CD4-positive, alpha-beta T cell (primary cell): ENCODE data around the gene A3GALT2. TPM values are rescaled to one million over a fixed set of nuclear protein-coding genes. Genes with fewer than 3 reads are reported as not detected.
A peak's percentile ranks its signal among the peaks of the same experiment; 100 is the strongest.

Source experiments
- ATAC-seq: fragments of 200-7000 bp; cut with Tn5 transposase; one replicate; pipeline ENCODE4 v1.10.0; 2022; ENCODE audit warnings: mild to moderate bottlenecking; ENCODE audit not compliant: poor library complexity
- CTCF ChIA-PET: fragments of 350-600 bp; sonication (Branson Sonifier 250); formaldehyde crosslinking; loops from one replicate; lab custom pipeline; 2021; ENCODE audit warnings: antibody characterized with exemption, inconsistent platforms; lab: Charles Lee
- POLR2A ChIA-PET: fragments of 350-600 bp; sonication (Branson Sonifier 250); formaldehyde crosslinking; loops from one replicate; lab custom pipeline; 2021; ENCODE audit warnings: antibody characterized with exemption, inconsistent platforms; lab: Charles Lee
- DNase-seq, 14 experiments: peaks; one replicate each; pipeline ENCODE4 v3.0.0-alpha.2; 2013 to 2020; ENCODE audit warnings: mixed read lengths in 2 of 14
- H3K27ac ChIP-seq, 2 donors: one replicate each; pipeline versions ENCODE4 v1.5.1 to v1.7.0; 2013; ENCODE audit warnings: low read length in 2 of 2, low read depth in 1 of 2, mild to moderate bottlenecking in 1 of 2
- H3K27me3 ChIP-seq, 2 experiments: 1 replicate in 1 of 2; 2 replicates in 1 of 2; pipeline versions ENCODE4 v1.6.1 to v1.7.0; 2013; ENCODE audit warnings: low read length in 2 of 2, control low read depth in 1 of 2, mild to moderate bottlenecking in 1 of 2, moderate library complexity in 1 of 2; ENCODE audit not compliant: insufficient read depth in 2 of 2, control insufficient read depth in 1 of 2
- H3K36me3 ChIP-seq: one replicate; pipeline ENCODE4 v1.6.1; 2013; ENCODE audit warnings: low read length, control low read depth; ENCODE audit not compliant: insufficient read depth
- H3K4me1 ChIP-seq: one replicate; pipeline ENCODE4 v1.6.1; 2013; ENCODE audit warnings: low read length, control low read depth; ENCODE audit not compliant: insufficient read depth
- H3K4me3 ChIP-seq: one replicate; pipeline ENCODE4 v1.5.1; 2013; ENCODE audit warnings: mild to moderate bottlenecking, low read length, moderate library complexity
- H3K9me3 ChIP-seq, 2 experiments: 1 replicate in 1 of 2; 2 replicates in 1 of 2; pipeline versions ENCODE4 v1.6.1 to v1.7.0; 2013; ENCODE audit warnings: low read length in 2 of 2, mild to moderate bottlenecking in 2 of 2, control low read depth in 1 of 2, moderate library complexity in 1 of 2; ENCODE audit not compliant: control insufficient read depth in 1 of 2, insufficient read depth in 1 of 2
- H3K27ac Mint-ChIP-seq: one replicate; pipeline ENCODE4 v1.8.0; 2020; ENCODE audit warnings: mixed read lengths
- H3K27me3 Mint-ChIP-seq: one replicate; pipeline ENCODE4 v1.8.0; 2021; ENCODE audit warnings: mixed read lengths
- H3K36me3 Mint-ChIP-seq: one replicate; pipeline ENCODE4 v1.8.0; 2021; ENCODE audit warnings: low read depth, mixed read lengths
- H3K4me1 Mint-ChIP-seq: one replicate; pipeline ENCODE4 v1.8.0; 2021; ENCODE audit warnings: low read depth, mixed read lengths
- H3K4me3 Mint-ChIP-seq: one replicate; pipeline ENCODE4 v1.8.0; 2020; ENCODE audit warnings: mild to moderate bottlenecking, mixed read lengths
- H3K9me3 Mint-ChIP-seq: one replicate; pipeline ENCODE4 v1.8.0; 2020; ENCODE audit warnings: mixed read lengths
- CTCF ChIP-seq: fragments of 200-600 bp; IDR thresholded peaks from one replicate; pipeline ENCODE4 v1.8.0; 2022; ENCODE audit warnings: antibody characterized with exemption, mild to moderate bottlenecking
- intact Hi-C, 2 experiments: fragments of 100-400 bp; cut with DNase I in 1 of 2; cut with micrococcal nuclease in 1 of 2; formaldehyde crosslinking; loops; one replicate each; pipeline versions ENCODE4 v1.15.1 to v1.9.0; 2023 to 2025; cut with DNase I, micrococcal nuclease
- total RNA-seq, 174 experiments: library from RNA in 2 of 174; stranded (reverse) in 2 of 174; gene quantifications; one replicate each; pipeline ENCODE4 v1.2.3 and lab custom pipeline; 2021 to 2026

A3GALT2 gene
- total RNA-seq, 2 experiments from 2014 or later = not detected

GRCh38 chr1:33306653-33307493, 14.0 kb downstream of the A3GALT2 start:
- H3K4me3 Mint-ChIP-seq = no peak overlapping the region

GRCh38 chr1:33305816-33306652, 14.9 kb downstream of the A3GALT2 start:
- DNase-seq (no peak), ATAC-seq (no peak)
- intact Hi-C loops = no loop called here
- Histone ChIP-seq H3K27ac (no peak overlapping the region), H3K9me3 (no peaks in the 10 kb centered on the region), H3K4me1 (peaks cover 17% of the 10 kb centered on the region), H3K4me3 (no peak overlapping the region), H3K27me3 (peaks cover 7 to 15% of the 10 kb centered on the region in 2 experiments), H3K36me3 (no peaks in the 10 kb centered on the region)
- CTCF ChIA-PET = no interaction called here
- Mint-ChIP-seq H3K4me3 (no peak overlapping the region), H3K27ac (no peak overlapping the region), H3K36me3 (peaks cover under 1% of the 10 kb centered on the region), H3K4me1 (peaks cover 20% of the 10 kb centered on the region), H3K27me3 (peaks cover 14% of the 10 kb centered on the region), H3K9me3 (no peaks in the 10 kb centered on the region)
- POLR2A ChIA-PET = no interaction called here
- TF ChIP-seq CTCF = no peak

More at GRCh38 chr1:33306653-33307493, 14.0 kb downstream of the A3GALT2 start:
- H3K4me3 ChIP-seq = no peak overlapping the region
- H3K9me3 ChIP-seq = no peaks in the 10 kb centered on the region
- intact Hi-C loops = no loop called here
- TF ChIP-seq CTCF = no peak
- peaks cover 16% of the 10 kb centered on the region for H3K4me1 Mint-ChIP-seq
- H3K9me3 Mint-ChIP-seq = no peaks in the 10 kb centered on the region
- H3K27me3 Mint-ChIP-seq = peaks cover 14% of the 10 kb centered on the region
- ATAC-seq (peak; percentile 32), DNase-seq (peak in 2 of 14 experiments; percentile 40 to 41)
- peaks cover 7 to 15% of the 10 kb centered on the region in 2 experiments for H3K27me3 ChIP-seq
- no peaks in the 10 kb centered on the region for H3K36me3 ChIP-seq
- H3K27ac Mint-ChIP-seq = no peak overlapping the region
- CTCF ChIA-PET = no interaction called here
- H3K4me1 ChIP-seq = peaks cover 16% of the 10 kb centered on the region
- no peak overlapping the region for H3K27ac ChIP-seq
- H3K36me3 Mint-ChIP-seq = no peaks in the 10 kb centered on the region
- POLR2A ChIA-PET = no interaction called here

GRCh38 chr1:33305016-33305415, 15.9 kb downstream of the A3GALT2 start:
- Mint-ChIP-seq H3K4me3 (no peak overlapping the region), H3K9me3 (no peaks in the 10 kb centered on the region), H3K27me3 (peaks cover 14% of the 10 kb centered on the region), H3K36me3 (peaks cover 10% of the 10 kb centered on the region), H3K27ac (no peak overlapping the region), H3K4me1 (peaks cover 20% of the 10 kb centered on the region)
- DNase-seq (no peak), ATAC-seq (no peak)
- Histone ChIP-seq H3K9me3 (no peaks in the 10 kb centered on the region), H3K36me3 (no peaks in the 10 kb centered on the region), H3K27me3 (peaks cover 7 to 15% of the 10 kb centered on the region in 2 experiments), H3K4me1 (peaks cover 17% of the 10 kb centered on the region), H3K27ac (no peak overlapping the region), H3K4me3 (no peak overlapping the region)
- TF ChIP-seq CTCF = no peak
- intact Hi-C loops = no loop called here
- ChIA-PET POLR2A (no interaction called here), CTCF (interaction anchor here (1.6 kb wide), 1 partner anchor 10 kb away, joined by 5 read pairs; no protein-coding TSS in a partner anchor)
